ENCODE results near the gene ARMC3. TPM values are rescaled to one million over a fixed set of nuclear protein-coding genes. Genes with fewer than 3 reads are reported as not detected.

The ARMC3 gene
- total RNA-seq, 1 donor from 2014 or later: not detected

DNA sequence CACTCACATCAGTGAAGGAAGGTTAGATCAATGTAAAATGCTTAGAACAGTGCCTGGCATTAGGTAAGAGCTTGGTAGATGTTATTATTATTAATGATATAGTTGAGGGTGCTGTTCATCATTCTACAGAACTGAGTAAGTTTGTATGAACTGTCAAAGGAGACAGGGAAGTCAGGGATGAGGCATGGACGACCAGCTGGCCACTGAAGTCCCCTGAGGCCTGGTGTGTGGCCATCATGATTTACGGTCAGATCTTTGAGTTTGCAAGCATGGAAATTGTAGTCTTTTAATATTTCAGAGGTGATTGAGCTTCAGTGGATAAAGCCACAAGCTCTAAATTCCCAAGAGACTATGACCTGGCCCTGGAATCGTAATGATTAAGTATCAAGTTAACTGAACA, 6.9 kb downstream of the ARMC3 start:
- TF ChIP-seq, protein P1, sequence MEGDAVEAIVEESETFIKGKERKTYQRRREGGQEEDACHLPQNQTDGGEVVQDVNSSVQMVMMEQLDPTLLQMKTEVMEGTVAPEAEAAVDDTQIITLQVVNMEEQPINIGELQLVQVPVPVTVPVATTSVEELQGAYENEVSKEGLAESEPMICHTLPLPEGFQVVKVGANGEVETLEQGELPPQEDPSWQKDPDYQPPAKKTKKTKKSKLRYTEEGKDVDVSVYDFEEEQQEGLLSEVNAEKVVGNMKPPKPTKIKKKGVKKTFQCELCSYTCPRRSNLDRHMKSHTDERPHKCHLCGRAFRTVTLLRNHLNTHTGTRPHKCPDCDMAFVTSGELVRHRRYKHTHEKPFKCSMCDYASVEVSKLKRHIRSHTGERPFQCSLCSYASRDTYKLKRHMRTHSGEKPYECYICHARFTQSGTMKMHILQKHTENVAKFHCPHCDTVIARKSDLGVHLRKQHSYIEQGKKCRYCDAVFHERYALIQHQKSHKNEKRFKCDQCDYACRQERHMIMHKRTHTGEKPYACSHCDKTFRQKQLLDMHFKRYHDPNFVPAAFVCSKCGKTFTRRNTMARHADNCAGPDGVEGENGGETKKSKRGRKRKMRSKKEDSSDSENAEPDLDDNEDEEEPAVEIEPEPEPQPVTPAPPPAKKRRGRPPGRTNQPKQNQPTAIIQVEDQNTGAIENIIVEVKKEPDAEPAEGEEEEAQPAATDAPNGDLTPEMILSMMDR (IDR thresholded peaks at IDR 0.05; ENCODE audit: partially characterized antibody, unreplicated experiment): no peak
- no peak for DNase-seq
- H3K27ac Mint-ChIP-seq (ENCODE audit: unreplicated experiment): no peak overlapping the region
- peaks cover 6% of the 10 kb centered on the region for H3K4me1 Mint-ChIP-seq (ENCODE audit: low read depth, unreplicated experiment)
- H3K4me3 Mint-ChIP-seq (ENCODE audit: unreplicated experiment): no peak overlapping the region
- H3K9me3 Mint-ChIP-seq (ENCODE audit: unreplicated experiment): no peaks in the 10 kb centered on the region
- no peaks in the 10 kb centered on the region for H3K27me3 Mint-ChIP-seq (ENCODE audit: unreplicated experiment)
- no peaks in the 10 kb centered on the region for H3K36me3 Mint-ChIP-seq (ENCODE audit: unreplicated experiment)

GRCh38 chr10:22942437-22942836, 14.6 kb downstream of the ARMC3 start:
- no peaks in the 10 kb centered on the region for H3K36me3 Mint-ChIP-seq (ENCODE audit: unreplicated experiment)
- no peak overlapping the region for H3K27ac Mint-ChIP-seq (ENCODE audit: unreplicated experiment)
- DNase-seq: no peak
- no peak overlapping the region for H3K4me3 Mint-ChIP-seq (ENCODE audit: unreplicated experiment)
- no peaks in the 10 kb centered on the region for H3K27me3 Mint-ChIP-seq (ENCODE audit: unreplicated experiment)
- TF ChIP-seq, protein P1 (IDR thresholded peaks at IDR 0.05; ENCODE audit: partially characterized antibody, unreplicated experiment): no peak
- H3K9me3 Mint-ChIP-seq (ENCODE audit: unreplicated experiment): no peaks in the 10 kb centered on the region
- H3K4me1 Mint-ChIP-seq (ENCODE audit: low read depth, unreplicated experiment): no peaks in the 10 kb centered on the region

DNA sequence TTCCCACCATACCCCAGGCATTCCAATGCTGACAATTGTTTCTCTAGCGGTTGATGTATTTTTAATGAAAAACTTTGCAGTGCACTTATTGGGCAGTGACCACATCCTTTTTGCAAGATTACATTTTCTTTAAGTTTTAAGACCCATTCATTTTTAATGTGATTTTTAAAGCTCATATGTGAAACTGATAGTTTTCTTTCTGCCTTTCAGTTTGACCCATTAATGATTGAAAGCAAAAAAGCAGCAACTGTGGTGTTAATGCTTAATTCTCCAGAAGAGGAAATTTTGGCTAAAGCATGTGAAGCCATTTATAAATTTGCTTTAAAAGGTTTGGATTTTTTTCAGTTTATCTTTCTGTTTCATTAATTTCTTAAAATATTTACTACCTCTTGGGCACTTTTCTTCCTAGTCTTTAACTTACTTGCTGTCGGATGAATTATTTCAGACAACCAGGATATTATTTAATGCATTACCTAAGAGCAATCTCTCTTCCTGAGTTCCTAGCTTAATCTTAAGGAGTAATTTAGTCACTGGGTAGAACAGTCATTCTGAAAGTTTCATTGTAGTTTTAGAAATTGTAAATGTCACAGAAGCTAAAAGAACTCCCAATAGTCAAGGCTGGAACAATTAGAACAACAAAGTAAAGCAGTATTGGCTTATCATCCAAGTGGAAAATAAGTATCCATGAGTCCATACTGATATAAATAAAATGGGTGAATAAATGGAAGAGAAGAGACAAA, 18.3 kb downstream of the ARMC3 start:
- Mint-ChIP-seq H3K4me1 (ENCODE audit: low read depth, unreplicated experiment) (no peaks in the 10 kb centered on the region), H3K27ac (ENCODE audit: unreplicated experiment) (no peak overlapping the region), H3K9me3 (ENCODE audit: unreplicated experiment) (no peaks in the 10 kb centered on the region), H3K27me3 (ENCODE audit: unreplicated experiment) (no peaks in the 10 kb centered on the region), H3K36me3 (ENCODE audit: unreplicated experiment) (no peaks in the 10 kb centered on the region), H3K4me3 (ENCODE audit: unreplicated experiment) (no peak overlapping the region)
- TF ChIP-seq, protein P1 (IDR thresholded peaks at IDR 0.05; ENCODE audit: partially characterized antibody, unreplicated experiment): no peak
- DNase-seq: no peak

- Mint-ChIP-seq H3K27ac (ENCODE audit: unreplicated experiment) (no peak overlapping the region), H3K27me3 (ENCODE audit: unreplicated experiment) (no peaks in the 10 kb centered on the region), H3K36me3 (ENCODE audit: unreplicated experiment) (no peaks in the 10 kb centered on the region), H3K4me1 (ENCODE audit: low read depth, unreplicated experiment) (no peaks in the 10 kb centered on the region), H3K4me3 (ENCODE audit: unreplicated experiment) (no peak overlapping the region), H3K9me3 (ENCODE audit: unreplicated experiment) (peaks cover 2% of the 10 kb centered on the region)
- DNase-seq: no peak
- TF ChIP-seq, protein P1 (IDR thresholded peaks at IDR 0.05; ENCODE audit: partially characterized antibody, unreplicated experiment): no peak
These were observed 27.1 kb downstream of the ARMC3 start for GRCh38 chr10:22954970-22955369.

DNA sequence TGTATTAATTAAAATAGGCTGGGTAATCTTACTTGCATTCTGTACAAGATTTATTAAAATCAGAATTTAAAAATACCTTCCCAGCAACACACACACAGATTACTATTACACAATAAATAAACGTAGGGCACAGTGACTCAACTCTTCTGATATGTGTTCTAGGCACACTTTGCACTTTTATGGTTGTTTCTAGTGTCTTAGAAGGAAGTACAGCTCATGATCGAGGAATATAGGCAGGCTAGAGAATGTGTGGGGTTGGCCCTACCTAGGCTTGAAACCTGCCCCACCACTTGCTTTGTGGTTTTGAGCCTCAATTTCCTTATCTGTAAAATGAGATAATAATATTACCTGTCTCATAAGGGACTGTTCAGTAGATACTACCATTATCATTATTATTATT, 30.5 kb downstream of the ARMC3 start:
- TF ChIP-seq, protein P1 (IDR thresholded peaks at IDR 0.05; ENCODE audit: partially characterized antibody, unreplicated experiment): no peak
- Mint-ChIP-seq H3K27me3 (ENCODE audit: unreplicated experiment) (peaks cover 2% of the 10 kb centered on the region), H3K4me1 (ENCODE audit: low read depth, unreplicated experiment) (no peaks in the 10 kb centered on the region), H3K27ac (ENCODE audit: unreplicated experiment) (no peak overlapping the region), H3K36me3 (ENCODE audit: unreplicated experiment) (no peaks in the 10 kb centered on the region), H3K4me3 (ENCODE audit: unreplicated experiment) (no peak overlapping the region), H3K9me3 (ENCODE audit: unreplicated experiment) (no peaks in the 10 kb centered on the region)
- DNase-seq: no peak

All from glutamatergic neuron (in vitro differentiated cells).